BLaER1 (cell line): ENCODE data around the gene CA4.
"Not testable (repeated sequence)": the region's sequence is repeated elsewhere in the genome, so short reads cannot be mapped to it uniquely, and the experiment has no call there.

ENCODE experiments used
- H3K27ac ChIP-seq: shearing (Covaris generic); formaldehyde crosslinking; 2 replicates; pipeline ENCODE4 v1.8.1; 2022
- H3K27me3 ChIP-seq: shearing (Covaris generic); formaldehyde crosslinking; 2 replicates; pipeline ENCODE4 v1.8.1; 2022
- H3K36me3 ChIP-seq: shearing (Covaris generic); formaldehyde crosslinking; 2 replicates; pipeline ENCODE4 v1.8.1; 2022
- H3K4me1 ChIP-seq: shearing (Covaris generic); formaldehyde crosslinking; 2 replicates; pipeline ENCODE4 v1.8.1; 2022
- H3K4me2 ChIP-seq: shearing (Covaris generic); formaldehyde crosslinking; 2 replicates; pipeline ENCODE4 v1.8.1; 2022
- H3K4me3 ChIP-seq: shearing (Covaris generic); formaldehyde crosslinking; 2 replicates; pipeline ENCODE4 v1.8.1; 2022
- H3K9ac ChIP-seq: shearing (Covaris generic); formaldehyde crosslinking; 2 replicates; pipeline ENCODE4 v1.8.1; 2022
- H3K9me3 ChIP-seq: shearing (Covaris generic); formaldehyde crosslinking; 2 replicates; pipeline ENCODE4 v1.8.1; 2022
- H4K20me1 ChIP-seq: shearing (Covaris generic); formaldehyde crosslinking; 2 replicates; pipeline ENCODE4 v1.8.1; 2022
- Cebpa-rat ChIP-seq: shearing (Covaris generic); IDR thresholded peaks from 2 replicates; pipeline ENCODE4 v1.8.1; 2022

The CA4 gene

GRCh38 chr17:60109161-60109560 is 40.6 kb upstream of the CA4 start:
- H3K27me3 ChIP-seq = no peaks in the 10 kb centered on the region
- H3K4me3 ChIP-seq = no peak overlapping the region
- no peaks in the 10 kb centered on the region for H4K20me1 ChIP-seq
- H3K9ac ChIP-seq = no peak overlapping the region
- H3K4me2 ChIP-seq = no peak overlapping the region
- no peaks in the 10 kb centered on the region for H3K36me3 ChIP-seq
- no peaks in the 10 kb centered on the region for H3K9me3 ChIP-seq
- TF ChIP-seq Cebpa-rat = no peak
- no peaks in the 10 kb centered on the region for H3K4me1 ChIP-seq
- H3K27ac ChIP-seq = no peak overlapping the region

- H3K4me1 ChIP-seq = no peaks in the 10 kb centered on the region
- no peak for TF ChIP-seq Cebpa-rat
- H3K27ac ChIP-seq = no peak overlapping the region
- H3K4me3 ChIP-seq = no peak overlapping the region
- no peaks in the 10 kb centered on the region for H3K36me3 ChIP-seq
- no peak overlapping the region for H3K9ac ChIP-seq
- no peak overlapping the region for H3K4me2 ChIP-seq
- H3K27me3 ChIP-seq = no peaks in the 10 kb centered on the region
- no peaks in the 10 kb centered on the region for H4K20me1 ChIP-seq
- H3K9me3 ChIP-seq = no peaks in the 10 kb centered on the region
Observed at GRCh38 chr17:60110586-60110985, 39.2 kb upstream of the CA4 start.

DNA sequence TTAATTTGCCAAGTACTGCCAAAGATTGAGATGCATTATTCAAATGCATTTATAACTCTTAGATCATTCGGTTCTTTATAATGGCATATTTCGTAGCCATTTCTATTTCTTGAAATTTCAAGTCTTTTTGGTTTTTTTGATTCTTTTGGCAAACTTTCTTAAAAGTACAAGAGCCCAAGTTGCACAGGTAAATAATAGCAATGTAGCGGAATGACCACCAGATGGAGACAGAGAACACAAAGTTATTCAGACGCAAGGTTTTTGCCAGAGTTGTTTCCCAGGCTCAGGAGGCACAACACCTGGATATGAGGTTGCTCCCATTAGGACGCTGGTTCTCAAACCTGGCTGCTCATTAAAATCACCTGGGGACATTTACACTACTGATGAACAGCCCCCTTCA is 38.1 kb upstream of the CA4 start:
- not testable (repeated sequence) for H3K9me3 ChIP-seq, H3K4me1 ChIP-seq, H3K36me3 ChIP-seq, H3K27me3 ChIP-seq, H4K20me1 ChIP-seq, H3K27ac ChIP-seq, H3K9ac ChIP-seq, H3K4me2 ChIP-seq, H3K4me3 ChIP-seq

GRCh38 chr17:60115364-60115763 is 34.4 kb upstream of the CA4 start:
- not testable (repeated sequence) for H3K4me3 ChIP-seq, H3K9ac ChIP-seq, H3K4me2 ChIP-seq, H3K36me3 ChIP-seq, H3K4me1 ChIP-seq, H4K20me1 ChIP-seq, H3K27me3 ChIP-seq, H3K27ac ChIP-seq, H3K9me3 ChIP-seq

- not testable (repeated sequence) for H3K27me3 ChIP-seq, H3K9me3 ChIP-seq, H3K4me2 ChIP-seq, H3K36me3 ChIP-seq, H3K9ac ChIP-seq, H3K4me1 ChIP-seq, H3K4me3 ChIP-seq, H3K27ac ChIP-seq, H4K20me1 ChIP-seq
Observed at GRCh38 chr17:60116196-60116595, 33.6 kb upstream of the CA4 start.

GRCh38 chr17:60119162-60119561 is 30.6 kb upstream of the CA4 start:
- not testable (repeated sequence) for H3K36me3 ChIP-seq, H3K9ac ChIP-seq, H3K4me3 ChIP-seq, H3K27ac ChIP-seq, H3K9me3 ChIP-seq, H3K4me1 ChIP-seq, H3K27me3 ChIP-seq, H4K20me1 ChIP-seq, H3K4me2 ChIP-seq

- H3K36me3 ChIP-seq, H3K27me3 ChIP-seq, H4K20me1 ChIP-seq, H3K9ac ChIP-seq, H3K4me1 ChIP-seq, H3K4me2 ChIP-seq, H3K27ac ChIP-seq, H3K9me3 ChIP-seq: not testable (repeated sequence)
- H3K4me3 ChIP-seq = 0 out of 2 replicates have a peak overlapping the region, but pooled peaks have one; percentile 47
Observed at GRCh38 chr17:60119807-60120748, 29.7 kb upstream of the CA4 start.

- Histone ChIP-seq H3K27ac (no peak overlapping the region), H3K9ac (no peak overlapping the region), H3K4me2 (no peak overlapping the region), H3K4me1 (peaks cover 16% of the 10 kb centered on the region), H4K20me1 (no peaks in the 10 kb centered on the region), H3K9me3 (no peaks in the 10 kb centered on the region), H3K4me3 (no peak overlapping the region), H3K27me3 (no peaks in the 10 kb centered on the region), H3K36me3 (peaks cover 2% of the 10 kb centered on the region; the same call in 1 of the 2 replicates)
- no peak for TF ChIP-seq Cebpa-rat
Observed at GRCh38 chr17:60127068-60128064, 22.4 kb upstream of the CA4 start.

GRCh38 chr17:60128171-60128859 is 21.5 kb upstream of the CA4 start:
- H3K4me2 ChIP-seq = peak overlapping the region; percentile 63
- H3K36me3 ChIP-seq = peaks cover 4% of the 10 kb centered on the region; the same call in 1 of the 2 replicates
- peaks cover 22% of the 10 kb centered on the region for H3K4me1 ChIP-seq
- no peaks in the 10 kb centered on the region for H4K20me1 ChIP-seq
- H3K4me3 ChIP-seq = no peak overlapping the region
- TF ChIP-seq Cebpa-rat = no peak
- no peak overlapping the region for H3K9ac ChIP-seq
- H3K9me3 ChIP-seq = no peaks in the 10 kb centered on the region
- H3K27ac ChIP-seq = no peak overlapping the region
- H3K27me3 ChIP-seq = no peaks in the 10 kb centered on the region
